Stomach (tissue), 4 donors: Measurements from ENCODE around the gene TRHDE.

Source experiments
- CTCF ChIP-seq, 7 experiments: fragments of 450-650 bp in 4 of 7; fragments of 200-600 bp in 3 of 7; sonication (generic) in 3 of 7; IDR thresholded peaks; one replicate each; pipeline ENCODE4 v1.5.1; 2016 to 2019; ENCODE audit warnings: antibody characterized with exemption in 7 of 7, control low read depth in 2 of 7, mild to moderate bottlenecking in 1 of 7
- EP300 ChIP-seq: sonication (generic); formaldehyde crosslinking; IDR thresholded peaks from one replicate; pipeline ENCODE4 v1.6.1; 2017; ENCODE audit warnings: antibody characterized with exemption
- POLR2A ChIP-seq, 4 donors: fragments of 450-650 bp; IDR thresholded peaks; one replicate each; pipeline ENCODE4 v1.6.1; 2016; ENCODE audit warnings: antibody characterized with exemption in 4 of 4, control low read depth in 2 of 4, mild to moderate bottlenecking in 1 of 4, moderate library complexity in 1 of 4
- POLR2AphosphoS5 ChIP-seq, 3 donors: sonication (generic); formaldehyde crosslinking; IDR thresholded peaks; one replicate each; pipeline ENCODE4 v1.6.1; 2016; ENCODE audit warnings: antibody characterized with exemption in 3 of 3

GRCh38 chr12:72647139-72647538 is 375.0 kb downstream of the TRHDE start:
- TF ChIP-seq CTCF (IDR thresholded peaks at IDR 0.05) = no peak
- TF ChIP-seq POLR2A (IDR thresholded peaks at IDR 0.05) = no peak
- TF ChIP-seq POLR2AphosphoS5 (IDR thresholded peaks at IDR 0.05) = no peak
- TF ChIP-seq EP300 = no peak
